HL-60 (cell line): ENCODE measurements around the gene GZMA.

Experiments used
- DNase-seq, 2 experiments: peaks; one replicate each; pipeline ENCODE4 v3.0.0-alpha.2; 2010 to 2020; ENCODE audit warnings: low read depth in 1 of 2, low spot score in 1 of 2
- H3K27ac ChIP-seq: fragments of 250-450 bp; sonication (Bioruptor Pico); replicated peaks from 2 replicates; pipeline ENCODE4 v1.5.1; 2020; ENCODE audit warnings: mild to moderate bottlenecking, moderate library complexity
- H3K27me3 ChIP-seq: fragments of 250-450 bp; sonication (Bioruptor Pico); 2 replicates; pipeline ENCODE4 v1.5.1; 2021; ENCODE audit warnings: mild to moderate bottlenecking, moderate library complexity; ENCODE audit not compliant: insufficient read depth, poor library complexity, severe bottlenecking
- H3K4me3 ChIP-seq: replicated peaks from 2 replicates; pipeline ENCODE4 v1.5.1; 2011; ENCODE audit warnings: mild to moderate bottlenecking, control low read depth, low read length; ENCODE audit not compliant: insufficient read depth
- GABPA ChIP-seq: IDR thresholded peaks from 2 replicates; pipeline ENCODE4 v1.6.1; 2012; ENCODE audit warnings: low read depth
- POLR2AphosphoS5 ChIP-seq: IDR thresholded peaks from 2 replicates; pipeline ENCODE4 v1.6.1; 2012; ENCODE audit warnings: low read depth
- SPI1 ChIP-seq: IDR thresholded peaks from 2 replicates; pipeline ENCODE4 v1.6.1; 2012; ENCODE audit warnings: low read depth, mild to moderate bottlenecking, borderline replicate concordance
- TF ChIP-seq, protein P1 (sequence below): IDR thresholded peaks from 2 replicates; pipeline ENCODE4 v1.6.1; 2012; ENCODE audit warnings: low read depth; ENCODE audit not compliant: insufficient replicate concordance
- TF ChIP-seq, protein P2 (sequence below): IDR thresholded peaks from one replicate; pipeline ENCODE4 v1.5.1; 2011; ENCODE audit warnings: low read length, control low read depth, inconsistent platforms; ENCODE audit not compliant: insufficient read depth

Gene GZMA

DNA sequence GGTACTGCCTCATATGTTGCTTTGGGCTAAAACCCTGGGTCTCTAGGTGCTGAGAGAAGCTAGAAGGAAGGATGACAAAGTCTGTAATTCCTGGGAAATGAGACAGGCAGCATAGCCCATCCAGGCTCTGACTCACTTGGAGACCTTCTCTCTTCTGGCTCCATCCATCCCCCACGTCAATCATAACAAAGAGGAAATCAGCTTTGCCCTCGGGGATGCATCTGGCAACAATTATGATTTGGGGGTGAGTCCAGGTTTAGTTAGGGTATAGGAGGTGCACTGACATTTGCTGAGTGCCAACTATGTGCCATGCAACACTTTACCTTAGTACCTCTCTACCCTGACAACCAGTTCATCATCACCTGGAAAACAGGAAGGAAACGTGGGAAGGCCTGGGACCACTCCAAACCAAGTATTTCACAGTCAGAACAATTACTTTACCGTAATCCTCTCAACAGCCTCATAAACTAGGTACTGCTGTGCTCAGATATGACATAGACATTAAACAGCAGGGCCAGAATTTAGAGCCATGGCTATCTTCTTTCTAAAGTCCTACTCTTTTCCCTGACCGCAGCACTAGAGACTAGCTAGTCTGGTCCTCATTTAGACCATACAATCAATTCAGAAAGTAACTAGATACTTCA, 39.1 kb upstream of the GZMA start:
- Histone ChIP-seq H3K27ac (no peak overlapping the region), H3K27me3 (no peaks in the 10 kb centered on the region), H3K4me3 (no peak overlapping the region)
- no peak for DNase-seq
- TF ChIP-seq GABPA (no peak), POLR2AphosphoS5 (no peak)
- TF ChIP-seq, protein P1, sequence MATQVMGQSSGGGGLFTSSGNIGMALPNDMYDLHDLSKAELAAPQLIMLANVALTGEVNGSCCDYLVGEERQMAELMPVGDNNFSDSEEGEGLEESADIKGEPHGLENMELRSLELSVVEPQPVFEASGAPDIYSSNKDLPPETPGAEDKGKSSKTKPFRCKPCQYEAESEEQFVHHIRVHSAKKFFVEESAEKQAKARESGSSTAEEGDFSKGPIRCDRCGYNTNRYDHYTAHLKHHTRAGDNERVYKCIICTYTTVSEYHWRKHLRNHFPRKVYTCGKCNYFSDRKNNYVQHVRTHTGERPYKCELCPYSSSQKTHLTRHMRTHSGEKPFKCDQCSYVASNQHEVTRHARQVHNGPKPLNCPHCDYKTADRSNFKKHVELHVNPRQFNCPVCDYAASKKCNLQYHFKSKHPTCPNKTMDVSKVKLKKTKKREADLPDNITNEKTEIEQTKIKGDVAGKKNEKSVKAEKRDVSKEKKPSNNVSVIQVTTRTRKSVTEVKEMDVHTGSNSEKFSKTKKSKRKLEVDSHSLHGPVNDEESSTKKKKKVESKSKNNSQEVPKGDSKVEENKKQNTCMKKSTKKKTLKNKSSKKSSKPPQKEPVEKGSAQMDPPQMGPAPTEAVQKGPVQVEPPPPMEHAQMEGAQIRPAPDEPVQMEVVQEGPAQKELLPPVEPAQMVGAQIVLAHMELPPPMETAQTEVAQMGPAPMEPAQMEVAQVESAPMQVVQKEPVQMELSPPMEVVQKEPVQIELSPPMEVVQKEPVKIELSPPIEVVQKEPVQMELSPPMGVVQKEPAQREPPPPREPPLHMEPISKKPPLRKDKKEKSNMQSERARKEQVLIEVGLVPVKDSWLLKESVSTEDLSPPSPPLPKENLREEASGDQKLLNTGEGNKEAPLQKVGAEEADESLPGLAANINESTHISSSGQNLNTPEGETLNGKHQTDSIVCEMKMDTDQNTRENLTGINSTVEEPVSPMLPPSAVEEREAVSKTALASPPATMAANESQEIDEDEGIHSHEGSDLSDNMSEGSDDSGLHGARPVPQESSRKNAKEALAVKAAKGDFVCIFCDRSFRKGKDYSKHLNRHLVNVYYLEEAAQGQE, result no peak
- TF ChIP-seq, protein P2, sequence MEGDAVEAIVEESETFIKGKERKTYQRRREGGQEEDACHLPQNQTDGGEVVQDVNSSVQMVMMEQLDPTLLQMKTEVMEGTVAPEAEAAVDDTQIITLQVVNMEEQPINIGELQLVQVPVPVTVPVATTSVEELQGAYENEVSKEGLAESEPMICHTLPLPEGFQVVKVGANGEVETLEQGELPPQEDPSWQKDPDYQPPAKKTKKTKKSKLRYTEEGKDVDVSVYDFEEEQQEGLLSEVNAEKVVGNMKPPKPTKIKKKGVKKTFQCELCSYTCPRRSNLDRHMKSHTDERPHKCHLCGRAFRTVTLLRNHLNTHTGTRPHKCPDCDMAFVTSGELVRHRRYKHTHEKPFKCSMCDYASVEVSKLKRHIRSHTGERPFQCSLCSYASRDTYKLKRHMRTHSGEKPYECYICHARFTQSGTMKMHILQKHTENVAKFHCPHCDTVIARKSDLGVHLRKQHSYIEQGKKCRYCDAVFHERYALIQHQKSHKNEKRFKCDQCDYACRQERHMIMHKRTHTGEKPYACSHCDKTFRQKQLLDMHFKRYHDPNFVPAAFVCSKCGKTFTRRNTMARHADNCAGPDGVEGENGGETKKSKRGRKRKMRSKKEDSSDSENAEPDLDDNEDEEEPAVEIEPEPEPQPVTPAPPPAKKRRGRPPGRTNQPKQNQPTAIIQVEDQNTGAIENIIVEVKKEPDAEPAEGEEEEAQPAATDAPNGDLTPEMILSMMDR, result no peak

DNA sequence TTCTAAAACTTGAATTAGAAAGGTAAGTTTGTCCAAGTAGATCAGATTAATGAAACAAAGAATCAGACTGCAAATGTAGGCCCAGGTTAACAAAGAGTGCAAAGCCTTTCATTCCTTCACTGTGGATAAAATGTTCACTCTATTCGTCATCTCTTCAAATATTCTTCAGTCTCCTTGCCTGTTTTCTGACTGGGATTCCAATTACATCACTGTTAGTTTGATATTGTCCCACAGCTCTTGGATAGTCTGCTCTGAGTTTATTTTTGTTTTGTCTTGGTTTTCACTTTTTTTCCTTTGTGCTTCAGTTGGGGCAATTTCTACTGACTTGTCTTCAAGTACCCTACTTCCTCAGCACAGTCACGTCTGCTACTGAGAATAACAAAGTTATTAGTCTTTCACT, 38.5 kb upstream of the GZMA start:
- H3K27ac ChIP-seq, result no peak overlapping the region
- no peak overlapping the region for H3K4me3 ChIP-seq
- no peaks in the 10 kb centered on the region for H3K27me3 ChIP-seq
- no peak for DNase-seq
- no peak for TF ChIP-seq SPI1
- TF ChIP-seq POLR2AphosphoS5, result no peak
- TF ChIP-seq GABPA, result no peak
- TF ChIP-seq, protein P1, result no peak
- TF ChIP-seq, protein P2, result no peak

DNA sequence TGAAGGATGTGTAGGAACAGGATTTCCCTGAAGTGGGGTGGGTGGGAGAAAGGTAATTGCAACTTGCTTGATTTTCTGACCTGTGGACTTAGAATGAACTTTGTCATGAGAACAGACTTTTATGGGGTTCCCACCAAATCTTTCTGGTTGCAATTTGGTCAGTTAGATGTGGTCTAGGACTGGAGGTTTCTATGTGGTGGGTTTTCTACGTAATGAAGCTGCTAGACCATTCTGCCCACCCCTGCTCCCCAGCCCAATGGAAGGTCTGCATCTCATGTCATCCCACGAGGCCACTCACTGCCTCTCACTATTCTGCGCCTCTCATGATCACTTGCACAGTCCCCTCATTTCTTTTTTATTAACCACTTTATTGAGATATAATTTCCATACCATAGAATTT, 37.9 kb upstream of the GZMA start:
- TF ChIP-seq, protein P1, result no peak
- TF ChIP-seq POLR2AphosphoS5 (no peak), GABPA (no peak), SPI1 (no peak)
- TF ChIP-seq, protein P2, result no peak
- Histone ChIP-seq H3K27ac (no peak overlapping the region), H3K27me3 (no peaks in the 10 kb centered on the region), H3K4me3 (no peak overlapping the region)
- no peak for DNase-seq
